IMR-90 (cell line): Measurements from ENCODE around the gene RYR3. TPM values are rescaled to one million over a fixed set of nuclear protein-coding genes. Genes with fewer than 3 reads are reported as not detected.

Experiments
- ATAC-seq: fragments of 200-7000 bp; cut with Tn5 transposase; 2 replicates; pipeline ENCODE4 v1.9.1; 2020; ENCODE audit warnings: low read depth, mild to moderate bottlenecking, moderate library complexity
- BruUV-seq: library from RNA; stranded (reverse); fragments of 400-500 nt; replicated peaks from 2 replicates; lab custom pipeline; 2021; lab: Mats Ljungman, UMichigan
- CTCF ChIA-PET: fragments of 300-600 bp; formaldehyde crosslinking; extraction: SDS; loops from one replicate; lab custom pipeline; 2021; ENCODE audit warnings: antibody characterized with exemption; lab: Yijun Ruan, JAX
- POLR2A ChIA-PET: fragments of 300-600 bp; sonication (Branson Sonifier 250); formaldehyde crosslinking; loops from one replicate; lab custom pipeline; 2022; ENCODE audit warnings: antibody characterized with exemption; ENCODE audit not compliant: unreplicated experiment; lab: Charles Lee
- DNase-seq: peaks from one replicate; pipeline ENCODE4 v3.0.0; 2013
- H2AFZ ChIP-seq: replicated peaks from 2 replicates; pipeline ENCODE3; 2013; ENCODE audit warnings: low read length, mild to moderate bottlenecking; ENCODE audit not compliant: poor library complexity
- H2AK5ac ChIP-seq: 2 replicates; pipeline ENCODE4 v1.6.1; 2013; ENCODE audit warnings: low read depth, low read length, inconsistent platforms
- H2AK9ac ChIP-seq: replicated peaks from 2 replicates; pipeline ENCODE3; 2013; ENCODE audit warnings: mild to moderate bottlenecking, low read depth, low read length, moderate library complexity; ENCODE audit not compliant: poor library complexity
- H2BK120ac ChIP-seq: 2 replicates; pipeline ENCODE4 v1.6.1; 2013; ENCODE audit warnings: low read depth, low read length, inconsistent platforms
- H2BK15ac ChIP-seq: 3 replicates; pipeline ENCODE4 v1.6.1; 2013; ENCODE audit warnings: low read depth, low read length, inconsistent platforms
- H2BK20ac ChIP-seq: 2 replicates; pipeline ENCODE4 v1.6.1; 2013; ENCODE audit warnings: low read depth, mild to moderate bottlenecking, inconsistent platforms, low read length, moderate library complexity
- H2BK5ac ChIP-seq: 2 replicates; pipeline ENCODE4 v1.6.1; 2013; ENCODE audit warnings: mild to moderate bottlenecking, low read depth, low read length, inconsistent platforms; ENCODE audit not compliant: poor library complexity, severe bottlenecking
- H3K14ac ChIP-seq: replicated peaks from 2 replicates; pipeline ENCODE4 v1.6.1; 2013; ENCODE audit warnings: low read depth, low read length, inconsistent platforms
- H3K18ac ChIP-seq: 2 replicates; pipeline ENCODE4 v1.6.1; 2013; ENCODE audit warnings: low read depth, low read length, control low read depth
- H3K23ac ChIP-seq: 2 replicates; pipeline ENCODE4 v1.6.1; 2013; ENCODE audit warnings: low read depth, low read length, inconsistent platforms
- H3K27ac ChIP-seq: 2 replicates; pipeline ENCODE4 v1.5.1; 2013; ENCODE audit warnings: mild to moderate bottlenecking, control low read depth, low read length; ENCODE audit not compliant: insufficient read depth
- H3K27me3 ChIP-seq: 2 replicates; pipeline ENCODE4 v1.6.1; 2013; ENCODE audit warnings: low read length; ENCODE audit not compliant: control insufficient read depth, insufficient read depth
- H3K36me3 ChIP-seq: 2 replicates; pipeline ENCODE4 v1.6.1; 2013; ENCODE audit warnings: low read length, mixed read lengths; ENCODE audit not compliant: control insufficient read depth, insufficient read depth
- H3K4ac ChIP-seq: 2 replicates; pipeline ENCODE4 v1.6.1; 2013; ENCODE audit warnings: low read depth, low read length, inconsistent platforms
- H3K4me1 ChIP-seq: 2 replicates; pipeline ENCODE4 v1.6.1; 2013; ENCODE audit warnings: low read length, mixed read lengths; ENCODE audit not compliant: control insufficient read depth, insufficient read depth
- H3K4me2 ChIP-seq: 2 replicates; pipeline ENCODE4 v1.6.1; 2013; ENCODE audit warnings: low read depth, mild to moderate bottlenecking, control low read depth, low read length, moderate library complexity
- H3K4me3 ChIP-seq: 2 replicates; pipeline ENCODE4 v1.5.1; 2013; ENCODE audit warnings: low read depth, mild to moderate bottlenecking, control low read depth, low read length, moderate library complexity; ENCODE audit not compliant: insufficient read depth
- H3K56ac ChIP-seq: 2 replicates; pipeline ENCODE4 v1.6.1; 2013; ENCODE audit warnings: low read length, inconsistent platforms; ENCODE audit not compliant: insufficient read depth; ENCODE audit errors: extremely low read depth
- H3K79me1 ChIP-seq, 2 experiments: 2 replicates each; pipeline ENCODE4 v1.6.1; 2013; ENCODE audit warnings: low read length in 2 of 2, inconsistent platforms in 1 of 2, low read depth in 1 of 2
- H3K9ac ChIP-seq: 2 replicates; pipeline ENCODE4 v1.6.1; 2013; ENCODE audit warnings: low read depth, low read length, control low read depth
- H3K9me1 ChIP-seq: 2 replicates; pipeline ENCODE4 v1.6.1; 2013; ENCODE audit warnings: low read length, inconsistent platforms; ENCODE audit not compliant: insufficient read depth
- H3K9me3 ChIP-seq: 2 replicates; pipeline ENCODE4 v1.6.1; 2013; ENCODE audit warnings: low read length; ENCODE audit not compliant: control insufficient read depth, insufficient read depth
- H4K20me1 ChIP-seq: 2 replicates; pipeline ENCODE4 v1.6.1; 2013; ENCODE audit warnings: low read length, inconsistent platforms; ENCODE audit not compliant: insufficient read depth
- H4K5ac ChIP-seq: 2 replicates; pipeline ENCODE4 v1.6.1; 2013; ENCODE audit warnings: mild to moderate bottlenecking, low read depth, low read length, control low read depth
- H4K8ac ChIP-seq, 2 experiments: 2 replicates each; pipeline ENCODE4 v1.6.1; 2013; ENCODE audit warnings: low read depth in 2 of 2, low read length in 2 of 2, control low read depth in 1 of 2, inconsistent platforms in 1 of 2
- H4K91ac ChIP-seq: 2 replicates; pipeline ENCODE4 v1.6.1; 2013; ENCODE audit warnings: low read depth, low read length, inconsistent platforms; ENCODE audit not compliant: insufficient read depth
- CEBPB ChIP-seq: IDR thresholded peaks from 2 replicates; pipeline ENCODE4 v1.6.1; 2012; ENCODE audit warnings: low read depth, low read length, improper control_type of control experiment
- CHD1 ChIP-seq: IDR thresholded peaks from 2 replicates; pipeline ENCODE4 v1.6.1; 2012; ENCODE audit warnings: low read depth, low read length, improper control_type of control experiment
- CTCF ChIP-seq: conservative IDR thresholded peaks from 2 replicates; pipeline ENCODE4 v1.5.1; 2012; ENCODE audit warnings: mild to moderate bottlenecking, low read depth, low read length, improper control_type of control experiment
- MAFK ChIP-seq: IDR thresholded peaks from 2 replicates; pipeline ENCODE4 v1.6.1; 2012; ENCODE audit warnings: low read depth, low read length, improper control_type of control experiment
- MAZ ChIP-seq: IDR thresholded peaks from 2 replicates; pipeline ENCODE4 v1.6.1; 2012; ENCODE audit warnings: low read depth, mild to moderate bottlenecking, low read length, improper control_type of control experiment, moderate library complexity, borderline replicate concordance
- WGBS, 2 experiments: methylation state at CpG; one replicate each; pipeline versions ENCODE4 v1.1.5 to v1.1.7; 2013; ENCODE audit warnings: missing lambda C conversion rate in 2 of 2; ENCODE audit not compliant: insufficient read length in 1 of 2; ENCODE audit errors: extremely low coverage in 2 of 2; 5-methylcytosine and 5-hydroxymethylcytosine counted together
- dilution Hi-C: fragments of 300-500 bp; cut with HindIII; formaldehyde crosslinking; loops from one replicate; pipeline ENCODE4 v1.14.3; 2018; ENCODE audit warnings: low sequenced_read_pairs; ENCODE audit not compliant: unreplicated experiment
- in situ Hi-C: fragments of 300-500 bp; cut with MboI; formaldehyde crosslinking; loops from 3 replicates; pipeline ENCODE4 v1.14.3; 2019; ENCODE audit warnings: low sequenced_read_pairs, inconsistent platforms, mixed read lengths
- intact Hi-C: fragments of 100-400 bp; cut with micrococcal nuclease; formaldehyde crosslinking; loops from 2 replicates; pipeline ENCODE4 v1.10.0; 2022
- polyA plus RNA-seq, 3 experiments: library from polyadenylated mRNA; depleted of rRNA; stranded (reverse); fragments of >200 nt; gene quantifications; 2 replicates each; pipeline ENCODE4 v1.2.3, GENCODE V29; 2012; ENCODE audit warnings: low replicate concordance in 1 of 3
- total RNA-seq: library from RNA; depleted of rRNA; stranded (reverse); fragments of >200 nt; gene quantifications from 2 replicates; pipeline ENCODE4 v1.2.3, GENCODE V29; 2012

RYR3 gene
- total and polyA plus RNA-seq, 2 of the 4 experiments (the other 2 are of a cell fraction) = 0.18 TPM; not detected in 1

GRCh38 chr15:33561407-33561806 lies 250.6 kb downstream of the RYR3 start:
- Histone ChIP-seq H2AK9ac (no peak overlapping the region), H3K27me3 (no peaks in the 10 kb centered on the region), H3K4me3 (no peak overlapping the region), H3K9ac (no peak overlapping the region), H3K4ac (no peak overlapping the region), H3K18ac (no peak overlapping the region), H4K5ac (no peak overlapping the region), H3K14ac (no peak overlapping the region), H2BK5ac (no peak overlapping the region), H3K56ac (no peak overlapping the region), H4K91ac (no peak overlapping the region), H4K8ac (no peak overlapping the region), H3K4me1 (no peaks in the 10 kb centered on the region), H3K27ac (no peak overlapping the region), H3K9me1 (no peaks in the 10 kb centered on the region), H2BK20ac (no peak overlapping the region), H3K79me1 (no peaks in the 10 kb centered on the region), H2BK15ac (no peak overlapping the region), H3K23ac (no peak overlapping the region), H2AK5ac (no peak overlapping the region), H3K36me3 (no peaks in the 10 kb centered on the region), H3K9me3 (no peaks in the 10 kb centered on the region), H4K20me1 (no peaks in the 10 kb centered on the region), H2BK120ac (no peak overlapping the region), H3K4me2 (no peak overlapping the region), H2AFZ (no peak overlapping the region)
- ATAC-seq = no peak
- TF ChIP-seq CEBPB (peak; percentile 57; the same call in 1 of the 2 replicates), CTCF (no peak), MAZ (no peak), MAFK (no peak), CHD1 (no peak)
- in situ Hi-C loops (no loop called here), intact Hi-C loops (no loop called here), dilution Hi-C loops (no loop called here)
- POLR2A ChIA-PET = no interaction called here
- no peak for DNase-seq
- WGBS, 2 experiments = no CpG with 5 or more reads among the region's 3 CpGs
- no TSS peak for BruUV-seq
- CTCF ChIA-PET = no interaction called here
